Measurements from ENCODE around the gene CDCA5. TPM values are rescaled to one million over a fixed set of nuclear protein-coding genes. Genes with fewer than 3 reads are reported as not detected.

Gene CDCA5
- total and polyA plus RNA-seq, 2 of the 4 experiments (the other 2 are of a cell fraction): 9.1 to 14.0 TPM

DNA sequence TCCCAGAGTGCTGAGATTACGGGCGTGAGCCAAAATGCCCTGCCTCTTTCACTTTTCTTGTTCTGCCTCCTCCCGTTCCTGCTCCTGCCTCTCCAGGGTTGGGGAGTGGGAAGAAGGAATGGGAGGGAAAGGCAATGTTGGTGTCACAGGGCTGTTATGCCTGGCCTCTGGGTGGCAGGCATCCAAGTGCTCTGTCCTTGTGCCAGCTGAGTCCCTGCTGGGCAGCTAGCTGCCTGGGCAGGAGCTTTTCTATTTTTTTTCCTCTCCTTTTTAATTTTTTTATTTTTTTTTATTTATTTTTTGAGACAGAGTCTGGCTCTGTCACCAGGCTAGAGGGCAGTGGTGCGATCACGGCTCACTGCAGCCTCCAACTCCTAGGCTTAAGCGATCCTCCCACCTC, 46.9 kb downstream of the CDCA5 start:
- no peak overlapping the region for H4K91ac ChIP-seq (ENCODE audit: insufficient read depth, low read depth, low read length)
- peaks cover 3 to 4% of the 10 kb centered on the region in 2 experiments; a peak in 3 of 4 replicates for H3K79me1 ChIP-seq (ENCODE audit: low read depth in 1 of 2, low read length in 2 of 2)
- no peak overlapping the region for H2BK20ac ChIP-seq (ENCODE audit: low read depth, low read length)
- dilution Hi-C loops (cut with HindIII; ENCODE audit: low sequenced_read_pairs, unreplicated experiment) (no loop called here), intact Hi-C loops (cut with micrococcal nuclease) (no loop called here), in situ Hi-C loops (cut with MboI; ENCODE audit: low sequenced_read_pairs) (no loop called here)
- WGBS, 2 experiments (ENCODE audit: extremely low coverage in 2 of 2, insufficient read length in 1 of 2): no CpG with 5 or more reads among the region's 6 CpGs
- DNase-seq (no peak), ATAC-seq (ENCODE audit: low read depth) (no peak)
- H2AK5ac ChIP-seq (ENCODE audit: low read depth, low read length): no peak overlapping the region
- no peaks in the 10 kb centered on the region for H4K20me1 ChIP-seq (ENCODE audit: insufficient read depth, low read length)
- H3K9ac ChIP-seq (ENCODE audit: low read depth, low read length): no peak overlapping the region
- no peak overlapping the region for H3K56ac ChIP-seq (ENCODE audit: extremely low read depth, insufficient read depth, low read length)
- ChIA-PET CTCF (interaction anchor here (0.6 kb wide), 1 partner anchor 14 kb away, joined by 3 read pairs; no protein-coding TSS in a partner anchor), POLR2A (ENCODE audit: unreplicated experiment) (no interaction called here)
- H3K4ac ChIP-seq (ENCODE audit: low read depth, low read length): no peak overlapping the region
- no peak overlapping the region for H2BK120ac ChIP-seq (ENCODE audit: low read depth, low read length)
- TF ChIP-seq CHD1 (IDR thresholded peaks at IDR 0.05; ENCODE audit: low read depth, low read length): no peak
- TF ChIP-seq NFE2L2 (IDR thresholded peaks at IDR 0.05; ENCODE audit: low read depth, low read length): no peak
- no peak for TF ChIP-seq RAD21 (IDR thresholded peaks at IDR 0.05; ENCODE audit: low read length)
- no peak for TF ChIP-seq RFX5 (IDR thresholded peaks at IDR 0.05; ENCODE audit: low read depth, low read length)
- TF ChIP-seq POLR2A (IDR thresholded peaks at IDR 0.05; ENCODE audit: low read depth, low read length): no peak
- no peak for TF ChIP-seq SMC3 (IDR thresholded peaks at IDR 0.05; ENCODE audit: low read depth, low read length)
- TF ChIP-seq MXI1 (IDR thresholded peaks at IDR 0.05; ENCODE audit: borderline replicate concordance, low read depth, low read length): no peak
- TF ChIP-seq FOS (IDR thresholded peaks at IDR 0.05; ENCODE audit: low read depth, low read length): no peak
- TF ChIP-seq, protein P1, sequence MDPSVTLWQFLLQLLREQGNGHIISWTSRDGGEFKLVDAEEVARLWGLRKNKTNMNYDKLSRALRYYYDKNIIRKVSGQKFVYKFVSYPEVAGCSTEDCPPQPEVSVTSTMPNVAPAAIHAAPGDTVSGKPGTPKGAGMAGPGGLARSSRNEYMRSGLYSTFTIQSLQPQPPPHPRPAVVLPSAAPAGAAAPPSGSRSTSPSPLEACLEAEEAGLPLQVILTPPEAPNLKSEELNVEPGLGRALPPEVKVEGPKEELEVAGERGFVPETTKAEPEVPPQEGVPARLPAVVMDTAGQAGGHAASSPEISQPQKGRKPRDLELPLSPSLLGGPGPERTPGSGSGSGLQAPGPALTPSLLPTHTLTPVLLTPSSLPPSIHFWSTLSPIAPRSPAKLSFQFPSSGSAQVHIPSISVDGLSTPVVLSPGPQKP (IDR thresholded peaks at IDR 0.05; ENCODE audit: borderline replicate concordance, low read depth, low read length): no peak
- no peak for TF ChIP-seq CEBPB (IDR thresholded peaks at IDR 0.05; ENCODE audit: low read depth, low read length)
- TF ChIP-seq MAFK (IDR thresholded peaks at IDR 0.05; ENCODE audit: low read depth, low read length): no peak
- no peak for TF ChIP-seq MAZ (IDR thresholded peaks at IDR 0.05; ENCODE audit: borderline replicate concordance, low read depth, low read length)
- TF ChIP-seq USF2 (IDR thresholded peaks at IDR 0.05; ENCODE audit: low read depth, low read length): no peak
- TF ChIP-seq RCOR1 (IDR thresholded peaks at IDR 0.05; ENCODE audit: insufficient replicate concordance, low read length): no peak
- no peak for TF ChIP-seq BHLHE40 (IDR thresholded peaks at IDR 0.05; ENCODE audit: low read depth, low read length)
- TF ChIP-seq CTCF (conservative IDR thresholded peaks at IDR 0.05; ENCODE audit: low read depth, low read length): no peak
- no peaks in the 10 kb centered on the region for H3K4me1 ChIP-seq (ENCODE audit: control insufficient read depth, insufficient read depth, low read length)
- H2AK9ac ChIP-seq (replicated peaks; ENCODE audit: low read depth, low read length, poor library complexity): no peak overlapping the region
- H4K8ac ChIP-seq (ENCODE audit: low read depth in 2 of 2, low read length in 2 of 2): no peak overlapping the region
- H2AFZ ChIP-seq (replicated peaks; ENCODE audit: low read length, poor library complexity): no peak overlapping the region
- no peak overlapping the region for H3K4me2 ChIP-seq (ENCODE audit: low read depth, low read length)
- H3K18ac ChIP-seq (ENCODE audit: low read depth, low read length): no peak overlapping the region
- no peak overlapping the region for H3K27ac ChIP-seq (ENCODE audit: insufficient read depth, low read length)
- no peak overlapping the region for H4K5ac ChIP-seq (ENCODE audit: low read depth, low read length)
- no peaks in the 10 kb centered on the region for H3K9me3 ChIP-seq (ENCODE audit: control insufficient read depth, insufficient read depth, low read length)
- no peak overlapping the region for H3K23ac ChIP-seq (ENCODE audit: low read depth, low read length)
- H3K14ac ChIP-seq (replicated peaks; ENCODE audit: low read depth, low read length): no peak overlapping the region
- no peaks in the 10 kb centered on the region for H3K9me1 ChIP-seq (ENCODE audit: insufficient read depth, low read length)
- no TSS peak for BruUV-seq (replicated peaks)
- H3K27me3 ChIP-seq (ENCODE audit: control insufficient read depth, insufficient read depth, low read length): no peaks in the 10 kb centered on the region
- H2BK5ac ChIP-seq (ENCODE audit: low read depth, low read length, poor library complexity, severe bottlenecking): no peak overlapping the region
- no peak overlapping the region for H2BK15ac ChIP-seq (ENCODE audit: low read depth, low read length)
- H3K4me3 ChIP-seq (ENCODE audit: insufficient read depth, low read depth, low read length): no peak overlapping the region
- H3K36me3 ChIP-seq (ENCODE audit: control insufficient read depth, insufficient read depth, low read length): peaks cover 24% of the 10 kb centered on the region; the same call in 1 of the 2 replicates
